HepG2 (cell line): ENCODE measurements around the gene UNKL. TPM values are rescaled to one million over a fixed set of nuclear protein-coding genes. Genes with fewer than 3 reads are reported as not detected.

ENCODE experiments used
- ATAC-seq: fragments of 200-7000 bp; cut with Tn5 transposase; 3 replicates; pipeline ENCODE4 v1.9.1; 2020; ENCODE audit warnings: mild to moderate bottlenecking, moderate library complexity
- BruUV-seq: library from RNA; stranded (reverse); fragments of 400-500 nt; replicated peaks from 2 replicates; lab custom pipeline; 2021; lab: Mats Ljungman, UMichigan
- CTCF ChIA-PET: fragments of 300-600 bp; formaldehyde crosslinking; extraction: SDS; loops from one replicate; lab custom pipeline; 2021; ENCODE audit warnings: low total read pairs, inconsistent platforms, low intra/inter-chr PET ratio; lab: Yijun Ruan, JAX
- POLR2A ChIA-PET: fragments of 350-600 bp; sonication (Branson Sonifier 250); formaldehyde crosslinking; loops from one replicate; lab custom pipeline; 2020; ENCODE audit warnings: antibody characterized with exemption, inconsistent platforms; lab: Yijun Ruan, JAX
- DNase-seq: peaks from one replicate; pipeline ENCODE4 v3.0.0-alpha.2; 2015; ENCODE audit warnings: low spot score
- FAIRE-seq: peaks from 3 replicates; lab custom pipeline; 2011; peaks lifted over from hg19 to GRCh38; lab: Jason Lieb, UNC
- H2AFZ ChIP-seq: one replicate; pipeline ENCODE4 v1.6.1; 2011; ENCODE audit warnings: low read length, inconsistent platforms
- H3K27ac ChIP-seq: fragments of 300-600 bp; 3 replicates; pipeline ENCODE4 v1.8.0; 2011; ENCODE audit warnings: mixed run types, mild to moderate bottlenecking, mixed read lengths, low read length, inconsistent platforms; ENCODE audit not compliant: insufficient read depth; ENCODE audit errors: extremely low read length
- H3K27me3 ChIP-seq, 2 experiments: fragments of 200-600 bp in 1 of 2; 2 replicates in 1 of 2; 3 replicates in 1 of 2; pipeline versions ENCODE4 v1.6.0 to v1.8.0; 2011; ENCODE audit warnings: low read length in 2 of 2, mild to moderate bottlenecking in 2 of 2, moderate library complexity in 2 of 2, inconsistent platforms in 1 of 2; ENCODE audit not compliant: insufficient read depth in 2 of 2, control insufficient read depth in 1 of 2
- H3K36me3 ChIP-seq, 2 experiments: fragments of 200-600 bp in 1 of 2; replicated peaks in 1 of 2; 2 replicates in 1 of 2; 3 replicates in 1 of 2; pipeline versions ENCODE4 v1.5.1 to v1.8.0; 2011; ENCODE audit warnings: low read length in 2 of 2, inconsistent platforms in 1 of 2; ENCODE audit not compliant: insufficient read depth in 2 of 2, control insufficient read depth in 1 of 2
- H3K4me1 ChIP-seq: 2 replicates; pipeline ENCODE4 v1.5.1; 2012; ENCODE audit warnings: low read length, inconsistent platforms; ENCODE audit not compliant: insufficient read depth
- H3K4me2 ChIP-seq: 2 replicates; pipeline ENCODE4 v1.6.0; 2011; ENCODE audit warnings: low read depth, low read length, inconsistent platforms
- H3K4me3 ChIP-seq, 3 experiments: fragments of 200-600 bp in 1 of 3; sonication (generic), shearing (Covaris generic) in 1 of 3; replicated peaks in 1 of 3; 2 replicates each; pipeline ENCODE4 v1.5.1; 2011 to 2016; ENCODE audit warnings: low read length in 3 of 3, inconsistent platforms in 2 of 3, low read depth in 2 of 3, mild to moderate bottlenecking in 2 of 3, control low read depth in 1 of 3, mixed read lengths in 1 of 3; ENCODE audit not compliant: insufficient read depth in 1 of 3
- H3K79me2 ChIP-seq: one replicate; pipeline ENCODE4 v1.6.1; 2011; ENCODE audit warnings: low read length, inconsistent platforms; ENCODE audit not compliant: insufficient read depth
- H3K9ac ChIP-seq: 2 replicates; pipeline ENCODE4 v1.6.0; 2011; ENCODE audit warnings: mild to moderate bottlenecking, low read depth, low read length, inconsistent platforms; ENCODE audit not compliant: insufficient read depth
- H3K9me3 ChIP-seq: 2 replicates; pipeline ENCODE4 v1.5.1; 2012; ENCODE audit warnings: mild to moderate bottlenecking, low read length
- H4K20me1 ChIP-seq: 2 replicates; pipeline ENCODE4 v1.6.0; 2011; ENCODE audit warnings: inconsistent platforms, mild to moderate bottlenecking, low read length, moderate library complexity; ENCODE audit not compliant: insufficient read depth
- HIVEP1 ChIP-seq: sonication (generic); formaldehyde crosslinking; IDR thresholded peaks from 2 replicates; pipeline ENCODE4 v1.4.0; 2020; ENCODE audit warnings: mild to moderate bottlenecking, missing genetic modification reagents
- KAT8 ChIP-seq: IDR thresholded peaks from 2 replicates; pipeline ENCODE4 v1.6.1; 2016; ENCODE audit warnings: missing genetic modification reagents, missing compliant biosample characterization
- MBNL3 ChIP-seq: fragments of 250-450 bp; sonication (Bioruptor Pico); conservative IDR thresholded peaks from 2 replicates; pipeline ENCODE4 v1.8.0; 2022; ENCODE audit warnings: mild to moderate bottlenecking, inconsistent platforms
- RFX5 ChIP-seq: IDR thresholded peaks from 2 replicates; pipeline ENCODE4 v1.6.1; 2011; ENCODE audit warnings: low read depth, low read length, improper control_type of control experiment
- RORA ChIP-seq: sonication (generic); formaldehyde crosslinking; IDR thresholded peaks from 2 replicates; pipeline ENCODE4 v1.5.0; 2020; ENCODE audit warnings: mild to moderate bottlenecking, missing genetic modification reagents, moderate library complexity
- ZNF121 ChIP-seq: sonication (generic); formaldehyde crosslinking; IDR thresholded peaks from 2 replicates; pipeline ENCODE4 v1.5.0; 2020; ENCODE audit warnings: mild to moderate bottlenecking, missing genetic modification reagents
- ZNF652 ChIP-seq: IDR thresholded peaks from 2 replicates; pipeline ENCODE4 v1.6.1; 2016; ENCODE audit warnings: low read depth, borderline replicate concordance
- WGBS: methylation state at CpG from one replicate; pipeline ENCODE4 v1.1.6; 2017; ENCODE audit warnings: low lambda C conversion rate; 5-methylcytosine and 5-hydroxymethylcytosine counted together
- in situ Hi-C: cut with HindIII; loops from 2 replicates; pipeline ENCODE4 v1.10.0; 2017; ENCODE audit warnings: low pct_unique_long_range_greater_than_20kb; ENCODE audit not compliant: extremely low pct_ligation_motif_present
- intact Hi-C: fragments of 100-400 bp; cut with micrococcal nuclease; formaldehyde crosslinking; loops from one replicate; pipeline ENCODE4 v1.10.0; 2022; ENCODE audit not compliant: unreplicated experiment
- polyA plus RNA-seq, 8 experiments: library from polyadenylated mRNA; depleted of rRNA in 3 of 8; stranded (reverse) in 7 of 8; unstranded in 1 of 8; fragments of >200 nt; fragmentation: Illumina TruSeq in 4 of 8; extraction: Trizol in 4 of 8; gene quantifications; 2 replicates each; pipeline versions ENCODE4 v1.2.1 to v1.2.3, GENCODE V29; 2011 to 2016; ENCODE audit warnings: low read depth in 4 of 8, missing spikeins in 1 of 8, mixed read lengths in 1 of 8; ENCODE audit not compliant: insufficient read depth in 1 of 8
- total RNA-seq, 5 experiments: library from RNA; depleted of rRNA; stranded (reverse); fragments of >200 nt; fragmentation: Illumina TruSeq; extraction: Trizol; gene quantifications; 2 replicates each; pipeline ENCODE4 v1.2.3, GENCODE V29; 2016; ENCODE audit warnings: low read depth in 1 of 5
- TF ChIP-seq, protein P1 (sequence below): sonication (generic); formaldehyde crosslinking; IDR thresholded peaks from 2 replicates; pipeline ENCODE4 v1.4.0; 2020; ENCODE audit warnings: missing genetic modification reagents, low read depth, mild to moderate bottlenecking, borderline replicate concordance

The UNKL gene
- total and polyA plus RNA-seq, 2 of the 13 experiments (the other 11 are each of a cell fraction or from before 2014, with no cell fraction given): 10.4 to 17.6 TPM

DNA sequence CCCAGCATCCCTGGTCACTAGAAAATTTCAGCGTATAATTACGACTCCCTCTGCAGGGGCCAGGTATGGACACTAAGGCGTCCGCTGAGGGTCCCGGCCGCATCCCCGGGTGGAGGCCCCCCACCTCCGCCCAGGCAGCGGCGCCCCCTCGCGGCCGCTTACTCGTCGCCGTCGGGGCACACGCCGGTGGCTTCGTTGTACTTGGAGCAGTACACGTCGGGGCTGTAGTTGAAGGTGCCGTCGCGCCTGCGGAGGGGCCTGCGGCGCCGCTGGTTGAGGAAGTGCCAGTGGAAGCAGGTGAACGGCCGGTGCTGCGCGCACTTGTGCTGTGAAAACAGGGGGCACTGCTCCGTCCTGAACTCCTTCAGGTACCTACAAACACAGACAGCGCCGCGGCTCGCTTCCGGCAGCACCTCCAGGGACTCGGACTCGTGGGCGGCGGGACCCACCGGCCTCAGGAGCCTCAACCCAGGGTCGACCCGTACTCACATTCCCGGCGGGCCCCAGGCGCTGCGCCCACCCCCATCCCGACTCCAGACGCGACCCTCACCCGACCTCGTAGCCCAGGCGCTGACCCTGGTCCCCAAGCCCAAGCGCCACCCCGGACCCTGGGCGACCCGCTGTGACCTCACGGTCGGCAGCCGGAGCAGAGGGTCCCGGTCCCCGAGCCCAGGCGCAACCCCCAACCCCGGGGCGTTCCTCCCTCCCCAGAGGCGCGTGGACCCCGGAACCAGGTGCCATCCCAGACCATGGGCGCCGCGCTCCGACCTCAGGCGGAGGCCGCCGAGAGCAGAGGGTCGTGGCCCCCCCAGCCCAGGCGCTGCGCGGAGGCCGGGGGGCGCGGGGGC lies 596 bp downstream of the UNKL start (continued):
- no peak for TF ChIP-seq MBNL3 (CRISPR knock-in tag)
- TF ChIP-seq KAT8 (CRISPR knock-in tag): no peak
- no peak for TF ChIP-seq RFX5
- no peak for TF ChIP-seq ZNF652
- TF ChIP-seq, protein P1, sequence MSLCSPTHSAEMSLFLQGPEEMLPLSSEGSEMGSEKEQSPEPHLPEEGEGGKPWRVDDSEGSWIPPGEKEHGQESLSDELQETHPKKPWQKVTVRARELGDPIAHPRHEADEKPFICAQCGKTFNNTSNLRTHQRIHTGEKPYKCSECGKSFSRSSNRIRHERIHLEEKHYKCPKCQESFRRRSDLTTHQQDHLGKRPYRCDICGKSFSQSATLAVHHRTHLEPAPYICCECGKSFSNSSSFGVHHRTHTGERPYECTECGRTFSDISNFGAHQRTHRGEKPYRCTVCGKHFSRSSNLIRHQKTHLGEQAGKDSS (CRISPR knock-in tag): peak; percentile 25; the same call in 1 of the 2 replicates
- no peak for TF ChIP-seq HIVEP1 (CRISPR knock-in tag)

DNA sequence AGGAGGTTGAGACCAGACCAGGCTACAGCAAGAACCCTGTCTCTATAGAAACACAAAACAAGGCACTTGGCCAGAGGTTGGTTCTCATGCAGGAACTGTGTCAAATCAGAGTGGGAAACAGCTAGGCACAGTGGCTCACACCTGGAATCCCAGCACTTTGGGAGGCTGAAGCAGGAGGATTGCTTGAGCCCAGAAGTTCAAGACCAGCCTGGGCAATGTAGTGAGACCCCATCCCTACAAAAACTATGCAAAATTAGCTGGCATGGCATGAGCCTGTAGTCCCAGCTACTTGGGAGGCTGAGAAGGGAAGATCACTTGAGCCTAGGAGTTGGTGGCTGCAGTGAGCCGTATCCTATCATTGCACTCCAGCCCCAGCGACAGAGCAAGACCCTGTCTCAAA lies 1.7 kb downstream of the UNKL start:
- H3K9ac ChIP-seq: no peak overlapping the region
- H3K27me3 ChIP-seq: no peaks in the 10 kb centered on the region
- POLR2A ChIA-PET: no interaction called here
- H3K36me3 ChIP-seq: no peaks in the 10 kb centered on the region; a peak in 2 of 5 replicates
- peak; percentile 51; the same call in 1 of the 2 replicates for TF ChIP-seq ZNF121 (CRISPR knock-in tag)
- TF ChIP-seq RORA (CRISPR knock-in tag): no peak
- TF ChIP-seq, all 625 proteins: peak for 1
- Histone ChIP-seq H3K4me2 (no peak overlapping the region), H3K27ac (no peak overlapping the region), H4K20me1 (peaks cover 5% of the 10 kb centered on the region; the same call in 1 of the 2 replicates), H3K4me3 (no peak overlapping the region), H3K4me1 (peaks cover 19% of the 10 kb centered on the region), H3K9me3 (no peaks in the 10 kb centered on the region), H2AFZ (no peak overlapping the region), H3K79me2 (peaks cover 1% of the 10 kb centered on the region)
- in situ Hi-C loops (no loop called here), intact Hi-C loops (loop anchor here (2.0 kb wide), 1 partner anchor 76 kb away; no protein-coding TSS in a partner anchor)
- CTCF ChIA-PET: no interaction called here
- BruUV-seq: no TSS peak
- FAIRE-seq (no peak), ATAC-seq (no peak), DNase-seq (no peak)
- WGBS: 92% methylated on average over 2 of the region's 2 CpGs
